OCI-LY1 (cell line): ENCODE measurements around the gene RGS19.

Experiments
- EZH2 ChIP-seq: fragments of 200-600 bp; sonication (generic), shearing (Covaris generic); IDR thresholded peaks from 2 replicates; pipeline ENCODE4 v1.8.0; 2017; ENCODE audit warnings: borderline replicate concordance, mixed run types, mild to moderate bottlenecking, antibody characterized with exemption, low read length, moderate library complexity, mixed read lengths
- TF ChIP-seq, protein P1 (sequence below): fragments of 200-600 bp; sonication (generic), shearing (Covaris generic); IDR thresholded peaks from 2 replicates; pipeline ENCODE4 v1.5.1; 2017; ENCODE audit warnings: mild to moderate bottlenecking, antibody characterized with exemption, low read length, moderate library complexity, mixed read lengths

- TF ChIP-seq, protein P1, sequence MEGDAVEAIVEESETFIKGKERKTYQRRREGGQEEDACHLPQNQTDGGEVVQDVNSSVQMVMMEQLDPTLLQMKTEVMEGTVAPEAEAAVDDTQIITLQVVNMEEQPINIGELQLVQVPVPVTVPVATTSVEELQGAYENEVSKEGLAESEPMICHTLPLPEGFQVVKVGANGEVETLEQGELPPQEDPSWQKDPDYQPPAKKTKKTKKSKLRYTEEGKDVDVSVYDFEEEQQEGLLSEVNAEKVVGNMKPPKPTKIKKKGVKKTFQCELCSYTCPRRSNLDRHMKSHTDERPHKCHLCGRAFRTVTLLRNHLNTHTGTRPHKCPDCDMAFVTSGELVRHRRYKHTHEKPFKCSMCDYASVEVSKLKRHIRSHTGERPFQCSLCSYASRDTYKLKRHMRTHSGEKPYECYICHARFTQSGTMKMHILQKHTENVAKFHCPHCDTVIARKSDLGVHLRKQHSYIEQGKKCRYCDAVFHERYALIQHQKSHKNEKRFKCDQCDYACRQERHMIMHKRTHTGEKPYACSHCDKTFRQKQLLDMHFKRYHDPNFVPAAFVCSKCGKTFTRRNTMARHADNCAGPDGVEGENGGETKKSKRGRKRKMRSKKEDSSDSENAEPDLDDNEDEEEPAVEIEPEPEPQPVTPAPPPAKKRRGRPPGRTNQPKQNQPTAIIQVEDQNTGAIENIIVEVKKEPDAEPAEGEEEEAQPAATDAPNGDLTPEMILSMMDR: no peak
- TF ChIP-seq EZH2: no peak
These were observed 31.3 kb downstream of the RGS19 start for GRCh38 chr20:64047968-64048401.
